ENCODE measurements around the gene SEMA6A.

Gene SEMA6A

DNA sequence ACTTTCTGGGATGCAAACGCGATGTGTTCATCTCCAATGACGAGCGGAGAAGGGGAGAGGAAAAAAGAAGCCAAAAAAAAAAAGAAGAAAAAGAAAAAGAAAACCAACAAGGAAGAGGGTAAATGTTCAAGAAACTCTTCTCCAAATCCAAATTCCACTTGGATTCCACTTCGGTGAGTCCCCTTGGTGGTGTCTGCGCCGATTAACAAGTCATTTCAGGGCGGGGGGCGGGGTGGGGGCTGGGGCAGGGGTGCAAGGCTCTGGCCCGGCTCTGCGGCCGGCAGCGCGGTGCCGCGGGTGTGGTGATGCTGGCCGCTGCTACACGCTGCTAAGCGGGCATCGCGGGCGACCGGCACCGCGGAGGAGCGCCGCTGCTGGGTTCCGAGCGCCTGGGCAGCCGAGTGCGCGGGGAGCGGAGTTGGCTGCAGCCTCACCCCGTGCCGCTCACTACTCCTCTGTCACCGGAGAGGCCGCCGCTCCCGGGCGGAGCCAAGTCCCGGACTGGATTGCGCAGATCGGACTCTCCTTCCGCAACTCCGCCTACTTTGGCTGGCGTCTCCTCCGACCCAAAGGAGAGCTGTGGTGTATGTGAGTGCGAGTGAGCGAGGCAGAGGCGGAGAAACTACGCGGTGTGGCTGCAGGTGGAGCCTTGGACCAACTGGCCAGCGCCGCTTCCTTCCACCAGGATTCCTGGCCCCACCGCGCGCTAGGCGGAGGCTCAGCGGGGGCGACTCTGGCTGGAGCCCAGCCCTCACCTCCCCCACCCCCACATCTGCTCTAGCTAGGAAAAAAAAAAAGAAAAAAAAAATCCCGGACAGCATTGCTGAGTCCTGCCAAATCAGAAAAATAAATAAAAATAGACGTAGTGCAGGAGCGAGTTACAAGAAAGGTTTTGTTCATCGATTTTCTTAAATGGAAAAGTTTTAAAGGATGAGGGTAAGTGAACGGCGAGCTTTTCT lies at the start of gene SEMA6A:
Gene SEMA6A, minus strand, starts transcription at position 457 of the 959 bp plus-strand sequence. CDS start 69,879 bp downstream, outside the sequence.
- peak; percentile 73 for DNase-seq

GRCh38 chr5:116622375-116623050 lies 47.9 kb upstream of the SEMA6A start:
- no peak for DNase-seq

DNA sequence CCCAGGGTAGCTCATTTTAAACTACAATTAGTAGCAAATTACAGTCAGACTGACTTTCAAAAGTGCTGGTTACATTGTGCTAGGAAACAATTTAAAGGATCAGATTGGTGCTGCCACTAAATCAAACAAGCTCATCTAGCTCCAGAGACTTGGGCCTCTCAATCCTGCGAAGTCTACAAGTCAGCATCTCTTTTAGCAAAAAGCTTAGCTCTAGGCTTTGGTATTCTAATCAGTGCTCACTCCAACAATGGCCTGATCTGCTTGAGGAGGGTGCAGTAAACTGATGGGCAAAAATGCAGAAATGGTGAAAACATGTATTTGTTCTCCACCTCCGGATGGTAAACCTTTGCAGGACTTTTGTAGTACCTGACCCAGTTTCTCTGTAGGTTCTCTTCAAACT lies 47.0 kb upstream of the SEMA6A start:
- no peak for DNase-seq

GRCh38 chr5:116616876-116617275 lies 42.3 kb upstream of the SEMA6A start:
- no peak for DNase-seq

GRCh38 chr5:116614603-116614920 lies 39.9 kb upstream of the SEMA6A start:
- no peak for DNase-seq

DNA sequence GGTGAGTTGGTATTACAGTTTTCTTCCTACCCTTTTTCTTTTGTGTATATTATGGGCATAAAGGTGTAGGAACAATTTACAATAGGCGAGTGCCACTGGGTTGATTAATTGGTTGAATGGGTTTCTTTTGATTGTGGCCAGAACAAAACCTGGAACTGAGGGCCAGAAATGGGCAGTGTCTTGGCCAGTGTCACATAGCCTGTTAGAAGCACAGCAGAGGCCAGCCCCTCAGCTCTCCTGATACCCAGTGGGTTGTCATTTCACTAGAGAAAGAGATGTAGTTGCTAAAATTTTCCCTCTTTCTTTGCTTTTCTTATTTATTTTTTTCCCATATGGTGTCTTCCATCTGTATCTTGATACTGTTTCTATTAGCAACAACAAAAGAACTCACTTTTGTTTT lies 38.8 kb upstream of the SEMA6A start:
- DNase-seq, result no peak

DNA sequence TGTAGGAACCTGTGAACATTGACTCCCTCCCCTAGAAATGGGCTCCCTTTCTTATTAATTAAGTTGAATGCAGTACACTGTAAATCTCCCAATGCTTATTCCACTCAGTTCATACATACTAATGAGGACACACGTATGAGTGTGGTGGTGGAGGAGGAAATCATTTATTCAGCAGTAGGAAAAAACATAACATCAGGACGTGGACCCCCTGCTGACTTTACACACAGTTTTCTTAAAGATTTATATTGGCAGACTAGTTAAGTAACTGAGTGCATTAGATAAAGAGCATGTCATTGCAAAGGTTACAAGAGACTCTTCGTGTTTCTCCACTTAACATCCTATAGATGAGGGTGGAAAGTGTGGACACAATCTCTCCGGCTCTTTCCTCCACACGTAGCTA lies 37.8 kb upstream of the SEMA6A start:
- no peak for DNase-seq

DNA sequence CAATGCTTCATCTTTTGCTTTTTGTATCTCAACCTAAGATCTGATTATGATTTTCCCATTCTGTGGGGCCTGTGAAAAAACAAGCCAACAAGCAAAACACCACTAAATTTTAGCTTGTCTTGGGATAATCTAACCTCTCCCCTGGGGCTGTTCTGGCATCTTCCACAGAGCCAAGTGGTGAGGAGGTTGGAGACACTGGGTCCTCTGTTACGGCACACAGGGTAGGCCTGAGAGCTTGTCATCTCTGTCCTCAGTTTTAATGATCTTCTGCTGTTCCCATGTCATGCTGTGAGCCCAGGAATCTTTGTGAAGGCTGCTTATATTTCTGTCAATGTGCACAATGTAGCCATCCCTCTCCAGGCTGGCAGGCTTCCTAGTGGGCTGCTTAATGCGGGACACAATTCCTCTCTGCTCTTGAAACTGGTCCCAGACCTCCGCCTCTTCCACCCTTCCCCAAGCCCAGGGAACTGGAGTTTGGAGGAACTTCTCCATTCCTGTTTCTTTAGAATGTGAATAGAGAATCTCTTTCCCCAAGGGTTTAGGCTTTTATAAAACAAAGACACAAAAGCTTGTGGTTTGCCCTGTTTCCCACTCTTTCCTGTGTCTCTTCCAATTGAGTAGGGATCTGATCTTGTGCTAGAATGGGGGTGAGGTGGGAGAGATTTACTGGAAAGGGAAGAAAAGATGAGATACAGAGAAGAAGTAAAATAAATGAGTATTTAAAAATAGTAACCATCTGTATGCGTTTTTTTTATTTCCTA lies 30.9 kb upstream of the SEMA6A start:
- no peak for DNase-seq

DNA sequence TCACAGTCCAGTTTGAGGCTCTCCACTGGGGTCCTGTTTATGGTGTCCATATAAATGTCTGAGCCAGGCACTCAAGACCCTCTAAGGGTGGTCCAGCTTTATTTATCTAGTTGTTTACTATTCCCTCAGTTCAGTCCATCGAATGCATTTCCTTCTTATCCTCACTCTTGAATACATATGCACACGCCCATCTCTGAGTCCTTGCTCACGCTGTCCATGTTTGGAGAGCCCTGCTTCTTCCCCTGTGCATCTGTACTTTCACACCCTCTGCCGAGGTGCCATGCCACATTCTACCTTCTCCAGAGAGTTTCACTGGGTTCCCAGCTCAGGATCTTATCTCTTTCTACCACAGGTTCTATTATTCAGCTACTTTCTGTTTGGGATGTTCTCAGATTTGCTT lies 30.2 kb upstream of the SEMA6A start:
- DNase-seq, result no peak

DNA sequence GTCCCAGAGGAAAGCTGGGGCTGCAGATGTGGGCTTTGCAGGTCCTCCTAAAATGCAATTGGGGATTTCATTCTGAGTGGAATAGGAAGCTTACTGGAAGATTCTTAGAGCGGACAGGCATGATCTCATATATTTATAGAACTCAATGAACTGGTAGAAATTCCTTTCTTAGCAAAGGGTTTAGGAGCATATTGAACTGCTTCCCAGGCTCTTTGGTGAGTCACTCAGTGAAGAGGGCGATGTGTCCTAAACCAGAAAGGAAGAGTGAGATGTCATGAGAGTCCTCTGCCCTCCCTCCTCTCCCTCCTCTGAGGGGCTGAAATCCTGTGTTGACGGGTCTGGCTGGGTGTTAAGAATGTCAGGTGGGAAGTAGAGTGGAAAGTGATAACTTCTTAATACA lies 26.3 kb upstream of the SEMA6A start:
- no peak for DNase-seq

DNA sequence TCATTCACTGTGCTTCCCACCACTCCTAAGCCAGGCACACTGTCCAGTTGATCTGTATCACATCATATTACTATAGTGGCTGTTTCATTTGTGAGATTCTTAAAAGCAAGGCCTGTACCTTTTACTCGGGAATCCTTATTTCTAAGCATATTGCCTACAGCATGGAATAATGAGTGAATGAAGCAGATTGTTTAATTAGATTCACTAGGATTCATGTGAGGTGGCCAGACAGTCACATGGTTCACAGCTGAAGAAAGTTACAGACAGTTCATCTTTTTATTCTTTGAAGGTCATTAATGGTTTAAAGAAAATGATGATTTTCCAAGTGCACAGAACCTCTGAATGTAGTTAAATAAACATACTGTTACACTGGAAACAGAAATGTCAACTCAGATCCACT lies 24.3 kb upstream of the SEMA6A start:
- no peak for DNase-seq

- DNase-seq, result no peak
Measured at GRCh38 chr5:116595498-116595897, 20.9 kb upstream of the SEMA6A start.

DNA sequence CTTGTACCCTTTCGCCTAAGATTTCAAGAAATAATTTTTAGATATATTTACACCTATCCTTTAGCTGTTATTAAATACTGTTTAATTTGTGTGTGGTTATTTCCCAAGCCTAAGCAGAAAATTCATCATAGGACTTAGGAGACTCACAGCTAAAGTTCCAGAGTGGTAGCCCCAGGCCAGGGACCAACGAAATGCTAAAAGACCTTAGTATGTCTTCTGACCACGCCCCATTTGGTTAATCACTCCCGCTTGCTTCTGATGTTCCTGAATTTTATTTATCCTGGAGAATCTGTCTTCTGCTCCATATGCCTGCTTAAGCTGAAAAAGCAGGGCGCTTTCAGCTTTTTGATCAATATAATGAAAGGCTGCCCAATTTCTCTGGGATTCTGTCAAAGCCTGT lies 18.7 kb upstream of the SEMA6A start:
- DNase-seq, result no peak

GRCh38 chr5:116585227-116585626 lies 10.6 kb upstream of the SEMA6A start:
- DNase-seq, result no peak

- DNase-seq, result no peak
Measured at GRCh38 chr5:116583862-116584222, 9.2 kb upstream of the SEMA6A start.

DNA sequence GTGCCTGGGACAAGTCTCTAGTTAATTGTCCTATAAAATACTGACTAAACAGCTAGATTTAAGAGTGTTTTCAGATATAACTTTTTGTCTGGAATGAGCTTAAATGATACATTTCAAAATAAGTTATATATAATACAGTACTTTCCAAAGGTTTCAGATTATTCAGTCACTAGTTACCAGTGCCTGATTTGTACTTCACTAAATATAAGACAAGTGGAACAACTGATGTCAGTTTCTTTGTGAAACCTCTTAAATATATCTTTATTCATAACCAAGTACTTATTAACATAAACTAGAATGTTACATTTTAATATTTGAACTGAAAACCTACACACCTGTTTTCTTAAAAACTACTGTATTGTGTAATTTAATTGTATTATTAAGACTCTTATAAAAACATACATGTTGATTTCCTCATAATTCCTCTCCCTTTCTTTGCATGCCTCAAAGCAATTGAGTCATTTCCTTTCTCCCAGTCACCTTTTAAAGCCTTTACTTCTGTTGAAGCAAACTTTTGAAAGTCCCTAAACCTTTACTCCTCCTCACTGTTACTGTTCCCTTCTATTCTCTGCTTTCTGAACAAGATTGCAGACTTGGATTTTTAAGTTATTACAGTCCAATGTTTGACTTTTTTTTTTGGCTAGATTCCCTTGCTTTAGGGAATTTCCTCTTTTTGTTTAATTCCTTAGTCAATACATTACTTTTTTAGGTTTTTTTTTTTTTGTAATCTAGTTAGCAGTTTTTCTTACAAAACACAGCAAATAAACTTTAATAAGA lies 8.7 kb upstream of the SEMA6A start:
- no peak for DNase-seq

GRCh38 chr5:116581910-116582309 lies 7.3 kb upstream of the SEMA6A start:
- DNase-seq, result no peak

- DNase-seq, result no peak
Measured at GRCh38 chr5:116579144-116579543, 4.5 kb upstream of the SEMA6A start.

- no peak for DNase-seq
Measured at GRCh38 chr5:116578676-116579075, 4.1 kb upstream of the SEMA6A start.

GRCh38 chr5:116577064-116577788 lies 2.6 kb upstream of the SEMA6A start:
- no peak for DNase-seq

GRCh38 chr5:116576053-116576713 lies 1.6 kb upstream of the SEMA6A start:
- DNase-seq, result no peak

Measured in NCI-H510A (cell line).